Upper lobe of left lung (tissue), 6 donors: ENCODE data around the gene HTR3D. TPM values are rescaled to one million over a fixed set of nuclear protein-coding genes. Genes with fewer than 3 reads are reported as not detected.

ENCODE experiments used
- ATAC-seq, 2 donors: fragments of 200-7000 bp; cut with Tn5 transposase; one replicate each; pipeline ENCODE4 v1.9.1; 2022; ENCODE audit warnings: mild to moderate bottlenecking in 2 of 2, moderate library complexity in 2 of 2; ENCODE audit not compliant: low FRiP score in 2 of 2
- DNase-seq, 2 donors: peaks; one replicate each; pipeline ENCODE4 v3.0.0-alpha.2; 2019 to 2020
- H3K27ac ChIP-seq, 4 donors: fragments of 200-600 bp; sonication (generic); one replicate each; pipeline ENCODE4 v1.5.1; 2016 to 2019
- H3K27me3 ChIP-seq, 4 donors: fragments of 200-600 bp; sonication (generic); one replicate each; pipeline ENCODE4 v1.5.1; 2017 to 2019
- H3K36me3 ChIP-seq, 4 donors: fragments of 200-600 bp; sonication (generic); one replicate each; pipeline ENCODE4 v1.5.1; 2016 to 2019
- H3K4me1 ChIP-seq, 4 donors: fragments of 200-600 bp; sonication (generic); one replicate each; pipeline ENCODE4 v1.5.1; 2018 to 2019
- H3K4me3 ChIP-seq, 4 donors: fragments of 200-600 bp; sonication (generic); one replicate each; pipeline ENCODE4 v1.5.1; 2017 to 2019; ENCODE audit warnings: mild to moderate bottlenecking in 2 of 4, moderate library complexity in 1 of 4
- H3K9me3 ChIP-seq, 4 donors: fragments of 200-600 bp; sonication (generic); one replicate each; pipeline ENCODE4 v1.5.1; 2018 to 2019
- EP300 ChIP-seq, 4 donors: sonication (generic); formaldehyde crosslinking; IDR thresholded peaks; one replicate each; pipeline ENCODE4 v1.5.1; 2017; ENCODE audit warnings: antibody characterized with exemption in 4 of 4, control low read depth in 2 of 4
- POLR2A ChIP-seq, 4 donors: fragments of 450-650 bp; IDR thresholded peaks; one replicate each; pipeline ENCODE4 v1.5.1; 2016 to 2017; ENCODE audit warnings: antibody characterized with exemption in 4 of 4, mild to moderate bottlenecking in 2 of 4
- POLR2AphosphoS5 ChIP-seq, 2 donors: sonication (generic); formaldehyde crosslinking; IDR thresholded peaks; one replicate each; pipeline ENCODE4 v1.5.1; 2017; ENCODE audit warnings: antibody characterized with exemption in 2 of 2
- WGBS, 2 donors: methylation state at CpG; one replicate each; pipeline ENCODE4 v1.1.5; 2017 to 2018; 5-methylcytosine and 5-hydroxymethylcytosine counted together
- total RNA-seq, 6 donors: library from RNA; depleted of rRNA in 4 of 6; stranded (reverse); fragments of >200 nt in 4 of 6; gene quantifications; one replicate each; pipeline versions ENCODE4 v1.1.0 to v1.2.1, GENCODE V29; 2016 to 2021
- TF ChIP-seq, protein P1 (sequence below), 6 experiments: fragments of 450-650 bp in 4 of 6; fragments of 200-600 bp in 2 of 6; sonication (generic) in 2 of 6; IDR thresholded peaks; one replicate each; pipeline ENCODE4 v1.5.1; 2016 to 2019; ENCODE audit warnings: antibody characterized with exemption in 6 of 6
- donor health status: DM: no; HTN: no; CAD: no; lungs with moderate emphysema.
- donor health status: DM: no; HTN: yes; CAD: no; lungs with severe emphysema.

The HTR3D gene
- total RNA-seq, 6 donors from 2014 or later: not detected

- no peak overlapping the region for H3K4me3 ChIP-seq
- H3K36me3 ChIP-seq: no peaks in the 10 kb centered on the region
- no peak overlapping the region for H3K27ac ChIP-seq
- H3K4me1 ChIP-seq: no peaks in the 10 kb centered on the region
- no peaks in the 10 kb centered on the region for H3K9me3 ChIP-seq
- 81 to 85% methylated on average over 4 of the region's 4 CpGs for WGBS, 2 donors
- DNase-seq (no peak), ATAC-seq (no peak)
- no peaks in the 10 kb centered on the region for H3K27me3 ChIP-seq
- TF ChIP-seq POLR2A (IDR thresholded peaks at IDR 0.05): no peak
- no peak for TF ChIP-seq POLR2AphosphoS5 (IDR thresholded peaks at IDR 0.05)
- no peak for TF ChIP-seq EP300 (IDR thresholded peaks at IDR 0.05)
- TF ChIP-seq, protein P1, sequence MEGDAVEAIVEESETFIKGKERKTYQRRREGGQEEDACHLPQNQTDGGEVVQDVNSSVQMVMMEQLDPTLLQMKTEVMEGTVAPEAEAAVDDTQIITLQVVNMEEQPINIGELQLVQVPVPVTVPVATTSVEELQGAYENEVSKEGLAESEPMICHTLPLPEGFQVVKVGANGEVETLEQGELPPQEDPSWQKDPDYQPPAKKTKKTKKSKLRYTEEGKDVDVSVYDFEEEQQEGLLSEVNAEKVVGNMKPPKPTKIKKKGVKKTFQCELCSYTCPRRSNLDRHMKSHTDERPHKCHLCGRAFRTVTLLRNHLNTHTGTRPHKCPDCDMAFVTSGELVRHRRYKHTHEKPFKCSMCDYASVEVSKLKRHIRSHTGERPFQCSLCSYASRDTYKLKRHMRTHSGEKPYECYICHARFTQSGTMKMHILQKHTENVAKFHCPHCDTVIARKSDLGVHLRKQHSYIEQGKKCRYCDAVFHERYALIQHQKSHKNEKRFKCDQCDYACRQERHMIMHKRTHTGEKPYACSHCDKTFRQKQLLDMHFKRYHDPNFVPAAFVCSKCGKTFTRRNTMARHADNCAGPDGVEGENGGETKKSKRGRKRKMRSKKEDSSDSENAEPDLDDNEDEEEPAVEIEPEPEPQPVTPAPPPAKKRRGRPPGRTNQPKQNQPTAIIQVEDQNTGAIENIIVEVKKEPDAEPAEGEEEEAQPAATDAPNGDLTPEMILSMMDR (IDR thresholded peaks at IDR 0.05): no peak
These were observed 42.1 kb downstream of the HTR3D start for GRCh38 chr3:184073621-184074020.

DNA sequence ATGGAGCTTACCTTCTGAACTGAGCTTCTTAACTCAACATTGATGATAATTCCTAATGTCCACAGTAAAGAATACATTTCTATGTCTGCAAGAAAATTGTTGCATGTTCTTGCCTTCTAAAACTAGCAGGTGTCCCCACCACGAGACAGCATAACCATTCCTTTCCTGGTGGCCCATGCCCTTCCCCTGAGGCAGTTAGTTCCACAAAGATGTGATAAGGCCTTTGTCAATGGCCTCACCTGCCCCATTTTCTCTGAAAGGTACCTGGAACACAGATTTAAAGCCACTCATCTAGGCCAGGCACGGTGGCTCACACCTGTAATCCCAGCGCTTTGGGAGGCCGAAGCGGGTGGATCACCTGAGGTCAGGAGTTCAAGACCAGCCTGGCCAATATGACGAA is 44.4 kb downstream of the HTR3D start:
- TF ChIP-seq POLR2A (IDR thresholded peaks at IDR 0.05): no peak
- TF ChIP-seq EP300 (IDR thresholded peaks at IDR 0.05): no peak
- TF ChIP-seq, protein P1 (IDR thresholded peaks at IDR 0.05): no peak
- no peak for TF ChIP-seq POLR2AphosphoS5 (IDR thresholded peaks at IDR 0.05)

GRCh38 chr3:184077881-184078280 is 46.3 kb downstream of the HTR3D start:
- no peak for DNase-seq
- H3K36me3 ChIP-seq: no peaks in the 10 kb centered on the region
- H3K27me3 ChIP-seq: no peaks in the 10 kb centered on the region
- no peak overlapping the region for H3K4me3 ChIP-seq
- H3K27ac ChIP-seq: no peak overlapping the region
- TF ChIP-seq POLR2A (IDR thresholded peaks at IDR 0.05) (no peak), EP300 (IDR thresholded peaks at IDR 0.05) (no peak), POLR2AphosphoS5 (IDR thresholded peaks at IDR 0.05) (no peak)
- TF ChIP-seq, protein P1 (IDR thresholded peaks at IDR 0.05): no peak
- no peak for ATAC-seq
- WGBS, 2 donors: 63 to 74% methylated on average over 5 of the region's 5 CpGs
- no peaks in the 10 kb centered on the region for H3K9me3 ChIP-seq
- H3K4me1 ChIP-seq: no peaks in the 10 kb centered on the region

More for the DNA sequence above, 44.4 kb downstream of the HTR3D start:
- no peaks in the 10 kb centered on the region for H3K36me3 ChIP-seq
- ATAC-seq (no peak), DNase-seq (no peak)
- H3K4me1 ChIP-seq: no peaks in the 10 kb centered on the region
- no peak overlapping the region for H3K27ac ChIP-seq
- no peaks in the 10 kb centered on the region for H3K9me3 ChIP-seq
- no peak overlapping the region for H3K4me3 ChIP-seq
- WGBS, 2 donors: 88 to 96% methylated on average over 6 of the region's 6 CpGs
- no peaks in the 10 kb centered on the region for H3K27me3 ChIP-seq

- H3K9me3 ChIP-seq: peaks cover 0 to under 1% (median 0%) of the 10 kb centered on the region in 4 donors
- no peak overlapping the region for H3K4me3 ChIP-seq
- no peak overlapping the region for H3K27ac ChIP-seq
- DNase-seq (no peak), ATAC-seq (no peak)
- TF ChIP-seq POLR2A (IDR thresholded peaks at IDR 0.05) (no peak), POLR2AphosphoS5 (IDR thresholded peaks at IDR 0.05) (no peak), EP300 (IDR thresholded peaks at IDR 0.05) (no peak)
- TF ChIP-seq, protein P1 (IDR thresholded peaks at IDR 0.05): no peak
- H3K36me3 ChIP-seq: no peaks in the 10 kb centered on the region
- H3K27me3 ChIP-seq: no peaks in the 10 kb centered on the region
- 85 to 95% methylated on average over 3 of the region's 3 CpGs for WGBS, 2 donors
- no peaks in the 10 kb centered on the region for H3K4me1 ChIP-seq
These were observed 47.3 kb downstream of the HTR3D start for GRCh38 chr3:184078851-184079250.

DNA sequence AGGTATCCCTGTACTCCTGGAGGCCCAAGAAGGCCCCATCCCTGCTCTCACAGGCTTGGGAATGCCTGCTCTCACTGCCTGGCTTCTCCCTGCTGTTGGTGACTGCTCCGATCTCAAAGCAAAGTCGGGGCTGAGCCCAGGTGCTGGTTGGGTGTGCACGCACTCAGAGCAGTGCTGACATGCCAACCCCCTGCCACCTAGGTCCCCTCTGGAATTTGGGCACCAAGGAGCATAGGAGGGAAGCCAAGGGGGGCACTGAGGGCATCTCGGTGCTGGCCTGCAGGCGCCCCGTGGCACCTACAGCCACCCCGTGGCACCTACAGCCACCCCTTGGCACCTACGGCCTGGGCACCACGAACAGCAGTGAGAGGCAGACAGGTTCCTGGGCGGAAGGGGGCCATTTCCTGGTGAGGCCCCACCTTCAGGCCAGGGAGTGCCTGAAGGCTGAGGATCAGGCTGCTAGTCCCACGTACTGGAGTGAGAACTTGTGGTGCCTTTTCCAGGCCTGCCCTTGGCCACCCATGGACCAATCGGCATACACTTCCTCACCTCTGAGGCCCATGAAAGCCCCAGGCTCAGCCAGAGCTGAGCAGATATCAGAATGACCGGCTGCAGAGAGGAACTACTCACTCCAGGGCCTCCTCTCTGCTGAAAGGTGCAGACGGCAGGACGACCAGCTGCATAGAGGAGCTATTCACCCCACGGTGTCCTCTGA is 49.7 kb downstream of the HTR3D start:
- no peaks in the 10 kb centered on the region for H3K4me1 ChIP-seq
- H3K9me3 ChIP-seq: peaks cover 0 to 3% (median 0%) of the 10 kb centered on the region in 4 donors
- peak in 1 of 2 donors; percentile 55 for DNase-seq
- H3K27me3 ChIP-seq: no peaks in the 10 kb centered on the region
- H3K27ac ChIP-seq: no peak overlapping the region
- 91 to 93% methylated on average over 8 to 10 of the region's 16 CpGs for WGBS, 2 donors
- no peak for ATAC-seq
- H3K36me3 ChIP-seq: no peaks in the 10 kb centered on the region
- TF ChIP-seq, protein P1 (IDR thresholded peaks at IDR 0.05): no peak
- no peak for TF ChIP-seq POLR2AphosphoS5 (IDR thresholded peaks at IDR 0.05)
- no peak for TF ChIP-seq POLR2A (IDR thresholded peaks at IDR 0.05)
- TF ChIP-seq EP300 (IDR thresholded peaks at IDR 0.05): no peak
- H3K4me3 ChIP-seq: no peak overlapping the region
